K562 (cell line): Measurements from ENCODE around the gene SURF6. TPM values are rescaled to one million over a fixed set of nuclear protein-coding genes. Genes with fewer than 3 reads are reported as not detected.
A peak's percentile ranks its signal among the peaks of the same experiment; 100 is the strongest.

Experiments used
- ARID3A ChIP-seq: IDR thresholded peaks from 2 replicates; pipeline ENCODE4 v1.6.1; 2012; ENCODE audit warnings: low read depth, low read length, improper control_type of control experiment, borderline replicate concordance
- BRD4 ChIP-seq: fragments of 200-600 bp; sonication (generic); IDR thresholded peaks from 2 replicates; pipeline ENCODE4 v1.6.1; 2017; ENCODE audit warnings: inconsistent platforms
- BRD9 ChIP-seq: fragments of 450-650 bp; IDR thresholded peaks from 2 replicates; pipeline ENCODE4 v1.6.1; 2018; ENCODE audit warnings: low read depth; ENCODE audit not compliant: partially characterized antibody
- CAMTA2 ChIP-seq: fragments of 250-450 bp; sonication (Bioruptor Pico); conservative IDR thresholded peaks from 2 replicates; pipeline ENCODE4 v1.5.1; 2022
- ELF1 ChIP-seq: fragments of 200-800 bp; sonication (Bioruptor generic); IDR thresholded peaks from 2 replicates; pipeline ENCODE4 v1.6.1; 2016; ENCODE audit warnings: missing genetic modification characterization, missing compliant biosample characterization
- ETV5 ChIP-seq: sonication (generic); formaldehyde crosslinking; IDR thresholded peaks from 2 replicates; pipeline ENCODE4 v1.4.0; 2020; ENCODE audit warnings: low read depth, mild to moderate bottlenecking, missing genetic modification reagents
- KLF1 ChIP-seq: fragments of 450-650 bp; IDR thresholded peaks from 2 replicates; pipeline ENCODE4 v1.6.1; 2016; ENCODE audit warnings: missing genetic modification characterization, missing compliant biosample characterization
- MED1 ChIP-seq: sonication (generic); formaldehyde crosslinking; IDR thresholded peaks from 2 replicates; pipeline ENCODE4 v1.8.1; 2023; ENCODE audit warnings: missing genetic modification reagents, borderline replicate concordance
- NCOA1 ChIP-seq: fragments of 450-650 bp; IDR thresholded peaks from 2 replicates; pipeline ENCODE4 v1.6.1; 2016; ENCODE audit warnings: low read depth
- NFE2 ChIP-seq: IDR thresholded peaks from 2 replicates; pipeline ENCODE4 v1.6.1; 2014; ENCODE audit warnings: antibody characterized with exemption, low read depth
- PHB ChIP-seq: fragments of 250-450 bp; sonication (Bioruptor Pico); IDR thresholded peaks from 2 replicates; pipeline ENCODE4 v1.5.0; 2021
- POLR3G ChIP-seq: IDR thresholded peaks from 2 replicates; pipeline ENCODE4 v1.6.1; 2011; ENCODE audit not compliant: insufficient read length, insufficient replicate concordance; ENCODE audit errors: extremely low read depth
- SETDB1 ChIP-seq: IDR thresholded peaks from one replicate; pipeline ENCODE4 v1.6.1; 2012; ENCODE audit warnings: low read length, control low read depth, inconsistent platforms
- SMAD4 ChIP-seq: fragments of 250-450 bp; sonication (Bioruptor Pico); conservative IDR thresholded peaks from 2 replicates; pipeline ENCODE4 v1.8.0; 2021; ENCODE audit warnings: inconsistent platforms, mild to moderate bottlenecking, moderate library complexity
- TBL1XR1 ChIP-seq, 2 experiments: IDR thresholded peaks; 2 replicates each; pipeline ENCODE4 v1.6.1; 2012; ENCODE audit warnings: improper control_type of control experiment in 2 of 2, low read length in 2 of 2, mild to moderate bottlenecking in 1 of 2
- TRIM25 ChIP-seq: fragments of 450-650 bp; IDR thresholded peaks from 2 replicates; pipeline ENCODE4 v1.7.0; 2016; ENCODE audit warnings: borderline replicate concordance
- YY1 ChIP-seq, 3 experiments: IDR thresholded peaks; 2 replicates each; pipeline ENCODE4 v1.6.1; 2011; ENCODE audit warnings: low read length in 2 of 3, mild to moderate bottlenecking in 2 of 3, moderate library complexity in 2 of 3, borderline replicate concordance in 1 of 3, control low read depth in 1 of 3, low read depth in 1 of 3; ENCODE audit not compliant: insufficient read depth in 3 of 3, insufficient replicate concordance in 2 of 3, control insufficient read depth in 1 of 3, insufficient read length in 1 of 3; ENCODE audit errors: extremely low read depth in 1 of 3
- ZBED1 ChIP-seq: IDR thresholded peaks from 2 replicates; pipeline ENCODE4 v1.6.1; 2014
- ZFPM2 ChIP-seq: fragments of 250-450 bp; sonication (Bioruptor Pico); IDR thresholded peaks from 2 replicates; pipeline ENCODE4 v1.5.1; 2022; ENCODE audit warnings: mild to moderate bottlenecking
- ZNF518B ChIP-seq: fragments of 250-450 bp; sonication (Bioruptor Pico); IDR thresholded peaks from 2 replicates; pipeline ENCODE4 v1.5.0; 2021; ENCODE audit warnings: mild to moderate bottlenecking, moderate library complexity
- polyA plus RNA-seq, 8 experiments: library from polyadenylated mRNA; depleted of rRNA in 4 of 8; stranded (reverse) in 5 of 8; unstranded in 3 of 8; fragments of >200 nt; fragmentation: Nextera tagmentation in 2 of 8; fragmentation: Illumina TruSeq in 1 of 8; extraction: Ambion mirVana in 2 of 8; extraction: Trizol in 1 of 8; gene quantifications; 2 replicates each; pipeline versions ENCODE4 v1.2.1 to v1.2.3, GENCODE V29; 2011 to 2014; ENCODE audit warnings: inconsistent platforms in 1 of 8, missing spikeins in 1 of 8
- total RNA-seq, 7 experiments: library from RNA; depleted of rRNA in 6 of 7; stranded (reverse); fragments of >200 nt in 6 of 7; fragmentation: Illumina TruSeq in 2 of 7; extraction: Trizol in 2 of 7; gene quantifications; 2 replicates each; pipeline versions ENCODE4 v1.2.1 to v1.2.3, GENCODE V29; 2011 to 2021; ENCODE audit warnings: low replicate concordance in 1 of 7
- TF ChIP-seq, protein P1 (sequence below): fragments of 450-650 bp; IDR thresholded peaks from 2 replicates; pipeline ENCODE4 v1.6.1; 2017; ENCODE audit warnings: mild to moderate bottlenecking, moderate library complexity

Gene SURF6
- total and polyA plus RNA-seq, 9 of the 15 experiments (the other 6 are each of a cell fraction or from before 2014, with no cell fraction given), result 1.4 to 68.3 (median 14.7) TPM

DNA sequence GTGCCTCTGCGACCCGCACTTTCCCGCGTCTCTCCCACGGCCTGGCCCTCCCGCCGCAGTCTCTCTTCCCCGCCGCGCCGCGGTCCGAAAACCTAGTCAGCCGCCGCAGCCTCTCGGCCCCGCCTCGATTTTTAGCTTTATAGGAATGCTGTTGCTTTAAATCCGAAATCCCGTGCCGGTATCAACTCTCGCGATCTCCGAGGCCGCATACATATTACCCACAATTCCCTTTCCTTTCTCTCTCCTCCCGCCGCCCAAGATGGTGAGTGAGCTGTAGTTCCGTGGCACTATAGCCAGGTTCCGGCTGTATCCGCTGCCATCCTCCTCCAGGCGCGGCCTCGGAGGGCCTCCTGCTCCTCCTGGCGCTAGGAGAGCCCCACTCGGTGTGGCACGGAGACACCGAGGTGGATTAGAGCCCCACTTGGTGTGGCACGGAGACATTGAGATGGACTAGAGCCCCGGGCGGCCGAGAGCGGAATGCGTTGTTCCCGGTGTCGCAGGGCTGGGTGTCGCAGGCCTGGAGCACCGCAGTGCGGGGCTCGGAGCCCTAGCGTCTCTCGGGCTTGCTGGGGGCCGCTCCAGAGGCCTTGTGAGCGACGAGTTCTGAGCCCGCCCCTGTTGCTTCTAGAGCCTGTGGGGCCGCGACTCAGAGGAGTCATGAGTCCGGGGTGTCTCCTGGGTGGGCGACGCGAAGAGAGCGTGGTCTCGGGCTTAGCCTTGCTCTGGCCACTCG, 12.2 kb upstream of the SURF6 start, which contains the start of the genes MED22 and RPL7A (continued):
- TF ChIP-seq YY1 (IDR thresholded peaks at IDR 0.05; ENCODE audit: borderline replicate concordance in 1 of 3, control insufficient read depth in 1 of 3, extremely low read depth in 1 of 3, insufficient read depth in 3 of 3, insufficient read length in 1 of 3, insufficient replicate concordance in 2 of 3, low read depth in 1 of 3, low read length in 2 of 3) (peak; percentile 80 to 93 (median 83)), ETV5 (CRISPR knock-in tag) (peak; percentile 68; the same call in 1 of the 2 replicates), TBL1XR1 (IDR thresholded peaks at IDR 0.05; ENCODE audit: low read length in 2 of 2) (no peak), KLF1 (tag) (no peak), BRD9 (peak; percentile 100), NCOA1 (no peak), ARID3A (no peak), ZBED1 (no peak), SETDB1 (no peak), ELF1 (no peak), ZFPM2 (CRISPR knock-in tag) (no peak), SMAD4 (CRISPR knock-in tag) (peak; percentile 10; the same call in 1 of the 2 replicates), CAMTA2 (CRISPR knock-in tag) (no peak), TRIM25 (no peak), NFE2 (no peak; the same call in 1 of the 2 replicates), BRD4 (peak; percentile 98), MED1 (CRISPR knock-in tag) (no peak), POLR3G (no peak), PHB (CRISPR knock-in tag) (no peak), ZNF518B (CRISPR knock-in tag) (no peak)
- TF ChIP-seq, protein P1, sequence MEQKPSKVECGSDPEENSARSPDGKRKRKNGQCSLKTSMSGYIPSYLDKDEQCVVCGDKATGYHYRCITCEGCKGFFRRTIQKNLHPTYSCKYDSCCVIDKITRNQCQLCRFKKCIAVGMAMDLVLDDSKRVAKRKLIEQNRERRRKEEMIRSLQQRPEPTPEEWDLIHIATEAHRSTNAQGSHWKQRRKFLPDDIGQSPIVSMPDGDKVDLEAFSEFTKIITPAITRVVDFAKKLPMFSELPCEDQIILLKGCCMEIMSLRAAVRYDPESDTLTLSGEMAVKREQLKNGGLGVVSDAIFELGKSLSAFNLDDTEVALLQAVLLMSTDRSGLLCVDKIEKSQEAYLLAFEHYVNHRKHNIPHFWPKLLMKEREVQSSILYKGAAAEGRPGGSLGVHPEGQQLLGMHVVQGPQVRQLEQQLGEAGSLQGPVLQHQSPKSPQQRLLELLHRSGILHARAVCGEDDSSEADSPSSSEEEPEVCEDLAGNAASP, result no peak
